ENCODE measurements around the gene CBR1.

Gene CBR1

GRCh38 chr21:36120304-36120888, 50.6 kb downstream of the CBR1 start:
- no peak for DNase-seq
